GM15510 (cell line): ENCODE results near the gene RTN4IP1.

Experiments used
- POLR2A ChIP-seq: IDR thresholded peaks from 3 replicates; pipeline ENCODE4 v1.6.1; 2011; ENCODE audit warnings: borderline replicate concordance; ENCODE audit not compliant: insufficient read length; ENCODE audit errors: extremely low read depth

The RTN4IP1 gene

GRCh38 chr6:106637717-106638341, 8.5 kb upstream of the RTN4IP1 start:
- no peak for TF ChIP-seq POLR2A

- TF ChIP-seq POLR2A = no peak
Measured at GRCh38 chr6:106637051-106637716, 7.9 kb upstream of the RTN4IP1 start.

GRCh38 chr6:106634565-106634964, 5.3 kb upstream of the RTN4IP1 start:
- no peak for TF ChIP-seq POLR2A

GRCh38 chr6:106631346-106631745, 2.0 kb upstream of the RTN4IP1 start:
- no peak for TF ChIP-seq POLR2A

GRCh38 chr6:106630366-106630765, 1.1 kb upstream of the RTN4IP1 start:
- TF ChIP-seq POLR2A = no peak

- TF ChIP-seq POLR2A = no peak
Measured at GRCh38 chr6:106629859-106630163, 513 bp upstream of the RTN4IP1 start.

- no peak for TF ChIP-seq POLR2A
Measured at GRCh38 chr6:106628658-106629102, 618 bp downstream of the RTN4IP1 start.

GRCh38 chr6:106626485-106626884, 2.8 kb downstream of the RTN4IP1 start:
- TF ChIP-seq POLR2A = no peak

GRCh38 chr6:106623039-106623438, 6.3 kb downstream of the RTN4IP1 start:
- TF ChIP-seq POLR2A = no peak

- no peak for TF ChIP-seq POLR2A
Measured at GRCh38 chr6:106622412-106622811, 6.9 kb downstream of the RTN4IP1 start.

GRCh38 chr6:106620931-106621672, 8.2 kb downstream of the RTN4IP1 start:
- no peak for TF ChIP-seq POLR2A

- TF ChIP-seq POLR2A = no peak
Measured at GRCh38 chr6:106619223-106619622, 10.1 kb downstream of the RTN4IP1 start.

- no peak for TF ChIP-seq POLR2A
Measured at GRCh38 chr6:106618324-106618723, 11.0 kb downstream of the RTN4IP1 start.

- TF ChIP-seq POLR2A = no peak
Measured at GRCh38 chr6:106617857-106618256, 11.4 kb downstream of the RTN4IP1 start.

GRCh38 chr6:106617302-106617701, 12.0 kb downstream of the RTN4IP1 start:
- TF ChIP-seq POLR2A = no peak
